ENCODE results near the gene ABCA3. TPM values are rescaled to one million over a fixed set of nuclear protein-coding genes. Genes with fewer than 3 reads are reported as not detected.
"Not testable (repeated sequence)": the region's sequence is repeated elsewhere in the genome, so short reads cannot be mapped to it uniquely, and the experiment has no call there.

ABCA3 gene
- total RNA-seq, 2 experiments from 2014 or later = 2.9 to 3.6 TPM

DNA sequence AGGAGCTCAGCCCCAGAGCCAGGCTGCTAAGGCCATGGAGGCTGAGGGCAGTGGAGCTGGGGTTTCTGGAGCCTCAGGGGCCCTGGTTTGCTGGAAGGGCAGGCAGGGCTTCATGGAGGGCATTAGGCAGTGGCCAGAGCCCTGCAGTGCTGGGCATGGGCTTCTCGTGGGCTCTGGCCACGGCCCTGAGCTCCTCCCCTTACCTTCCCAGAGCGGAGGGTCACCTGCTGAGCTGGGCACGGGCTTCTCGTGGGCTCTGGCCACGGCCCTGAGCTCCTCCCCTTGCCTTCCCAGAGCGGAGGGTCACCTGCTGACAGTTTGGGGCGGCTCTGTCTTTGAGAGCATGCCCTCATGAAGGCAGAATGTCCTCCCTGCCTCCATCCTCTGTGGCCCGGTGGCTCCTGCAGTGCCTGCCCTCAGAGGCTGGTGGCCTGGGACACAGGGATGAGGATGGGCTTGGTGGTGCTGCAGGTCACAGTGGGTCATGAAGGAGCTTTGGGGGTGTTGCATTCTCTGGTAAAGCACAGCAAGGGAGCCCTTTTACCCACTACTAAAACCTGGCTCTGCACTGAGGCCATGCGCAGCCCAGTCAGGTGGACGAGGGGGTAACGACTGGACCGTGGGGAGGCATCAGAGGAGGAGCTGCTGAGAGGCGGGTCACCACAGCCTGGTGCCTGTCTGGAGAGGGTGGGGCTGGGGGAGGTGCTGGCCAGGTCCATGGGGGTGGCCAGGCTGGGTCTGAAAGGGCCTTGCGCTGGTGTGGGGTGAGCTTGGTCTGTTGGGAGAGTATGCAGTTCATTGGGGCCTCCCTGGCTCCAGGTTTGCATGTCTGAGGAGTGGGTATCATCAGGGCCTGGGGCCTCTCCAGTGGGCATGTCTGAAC, 69.7 kb downstream of the ABCA3 start:
- H3K4me1 Mint-ChIP-seq (ENCODE audit: low read depth) = peaks cover 21% of the 10 kb centered on the region
- CTCF ChIA-PET = interaction anchor here (0.9 to 1.5 kb wide), 3 partner anchors 19 to 152 kb away, joined by 3 to 7 read pairs (median 5); partner anchors contain the start of gene ECI1
- H3K9me3 Mint-ChIP-seq = no peaks in the 10 kb centered on the region
- intact Hi-C loops (cut with micrococcal nuclease) = no loop called here
- POLR2A ChIA-PET = interaction anchor here (0.5 to 2.3 kb wide), 9 partner anchors 10 to 116 kb away, joined by 3 to 7 read pairs (median 3); partner anchors contain the start of genes BRICD5, ECI1 and TRAF7
- H3K27me3 Mint-ChIP-seq = no peaks in the 10 kb centered on the region
- no peak overlapping the region for H3K27ac Mint-ChIP-seq
- TF ChIP-seq, protein P1, sequence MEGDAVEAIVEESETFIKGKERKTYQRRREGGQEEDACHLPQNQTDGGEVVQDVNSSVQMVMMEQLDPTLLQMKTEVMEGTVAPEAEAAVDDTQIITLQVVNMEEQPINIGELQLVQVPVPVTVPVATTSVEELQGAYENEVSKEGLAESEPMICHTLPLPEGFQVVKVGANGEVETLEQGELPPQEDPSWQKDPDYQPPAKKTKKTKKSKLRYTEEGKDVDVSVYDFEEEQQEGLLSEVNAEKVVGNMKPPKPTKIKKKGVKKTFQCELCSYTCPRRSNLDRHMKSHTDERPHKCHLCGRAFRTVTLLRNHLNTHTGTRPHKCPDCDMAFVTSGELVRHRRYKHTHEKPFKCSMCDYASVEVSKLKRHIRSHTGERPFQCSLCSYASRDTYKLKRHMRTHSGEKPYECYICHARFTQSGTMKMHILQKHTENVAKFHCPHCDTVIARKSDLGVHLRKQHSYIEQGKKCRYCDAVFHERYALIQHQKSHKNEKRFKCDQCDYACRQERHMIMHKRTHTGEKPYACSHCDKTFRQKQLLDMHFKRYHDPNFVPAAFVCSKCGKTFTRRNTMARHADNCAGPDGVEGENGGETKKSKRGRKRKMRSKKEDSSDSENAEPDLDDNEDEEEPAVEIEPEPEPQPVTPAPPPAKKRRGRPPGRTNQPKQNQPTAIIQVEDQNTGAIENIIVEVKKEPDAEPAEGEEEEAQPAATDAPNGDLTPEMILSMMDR (IDR thresholded peaks at IDR 0.05) = no peak
- DNase-seq (no peak), ATAC-seq (no peak)
- H3K36me3 Mint-ChIP-seq (ENCODE audit: low read depth) = peaks cover 19% of the 10 kb centered on the region
- H3K4me3 Mint-ChIP-seq = no peak overlapping the region

DNA sequence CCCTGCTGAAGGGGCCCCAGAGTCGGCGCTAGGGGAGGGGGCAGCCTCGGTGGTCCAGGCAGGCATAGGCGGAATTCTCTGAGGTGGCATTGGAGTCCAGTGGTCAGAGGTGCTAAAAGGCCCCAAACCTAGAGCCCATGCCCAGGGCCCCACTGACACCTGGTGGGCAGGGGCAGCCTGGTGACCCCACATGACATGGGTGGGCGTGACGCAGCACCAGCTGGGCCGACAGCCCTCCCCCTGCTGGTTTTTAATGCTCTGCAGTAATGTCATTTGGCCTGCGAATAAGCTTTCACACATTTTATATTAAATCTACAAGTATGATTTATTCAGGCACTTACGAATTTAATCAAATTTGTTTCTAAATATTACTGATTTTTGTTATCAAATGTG, 70.5 kb downstream of the ABCA3 start:
- Mint-ChIP-seq H3K9me3 (no peaks in the 10 kb centered on the region), H3K27me3 (no peaks in the 10 kb centered on the region), H3K4me3 (peak overlapping the region; percentile 76), H3K27ac (no peak overlapping the region), H3K36me3 (ENCODE audit: low read depth) (peaks cover 23% of the 10 kb centered on the region), H3K4me1 (ENCODE audit: low read depth) (peaks cover 27% of the 10 kb centered on the region)
- intact Hi-C loops (cut with micrococcal nuclease) = no loop called here
- ChIA-PET CTCF (interaction anchor here (1.0 to 1.5 kb wide), 3 partner anchors 75 to 231 kb away, joined by 3 to 7 read pairs (median 5); no protein-coding TSS in a partner anchor), POLR2A (interaction anchor here (0.5 to 2.3 kb wide), 7 partner anchors 9 to 123 kb away, joined by 3 to 7 read pairs (median 4); partner anchors contain the start of genes ECI1 and TRAF7)
- TF ChIP-seq, protein P1 (IDR thresholded peaks at IDR 0.05) = no peak
- no peak for DNase-seq
- ATAC-seq = no peak

DNA sequence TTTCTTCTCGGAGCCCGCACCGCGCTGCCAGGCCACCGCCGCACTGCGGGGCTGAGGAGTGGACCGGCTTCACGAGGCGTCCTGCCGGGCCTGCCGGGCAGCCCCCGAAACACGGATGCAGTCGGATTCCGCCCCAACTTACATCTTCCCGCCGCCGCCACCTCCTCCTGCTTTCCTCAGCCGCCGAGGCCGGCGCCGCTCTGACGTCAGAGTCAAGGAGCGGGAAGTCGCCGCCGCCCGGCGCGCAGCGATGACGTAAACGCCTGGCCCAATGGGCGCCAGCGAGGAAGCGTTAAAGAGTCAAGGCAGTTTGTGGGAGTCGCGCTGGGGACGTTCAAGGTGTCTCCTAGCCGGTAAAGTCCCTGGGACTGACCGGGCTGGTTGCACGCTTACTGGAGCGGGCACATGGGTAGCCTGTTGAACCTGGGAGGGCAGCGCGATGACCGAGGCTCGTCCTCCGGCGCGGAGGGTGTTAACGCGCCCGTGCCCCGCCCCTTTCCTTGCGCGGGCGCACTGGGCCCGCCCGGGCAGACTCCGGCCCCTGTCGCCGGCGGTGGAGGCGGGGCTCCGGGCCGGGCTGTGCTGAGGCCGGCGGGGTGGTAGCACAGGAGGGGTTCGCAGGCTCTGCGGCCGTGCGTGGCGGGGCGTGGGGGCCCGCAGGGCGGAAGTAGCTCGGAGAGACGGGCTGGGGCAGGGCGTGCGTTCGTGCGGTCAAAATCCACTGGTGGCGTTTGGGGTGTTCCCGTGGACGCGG, 72.4 kb downstream of the ABCA3 start, which contains the start of gene RNPS1:
TSS of gene RNPS1 (minus strand) at position 214 of the 754 bp plus-strand sequence. CDS start 3,483 bp downstream, outside the sequence.
- Mint-ChIP-seq H3K4me3 (peak within 1 kb of the TSS; percentile 76), H3K27ac (peak within 1 kb of the TSS; percentile 97), H3K4me1 (ENCODE audit: low read depth) (peaks cover 38% of the 10 kb centered on the region), H3K9me3 (no peaks in the 10 kb centered on the region), H3K36me3 (ENCODE audit: low read depth) (peaks cover 40% of the 10 kb centered on the region), H3K27me3 (no peaks in the 10 kb centered on the region)
- TF ChIP-seq, protein P1 (IDR thresholded peaks at IDR 0.05) = no peak
- CTCF ChIA-PET = no interaction called here
- intact Hi-C loops (cut with micrococcal nuclease) = no loop called here
- DNase-seq = peak; percentile 97
- POLR2A ChIA-PET = interaction anchor here (0.7 to 2.0 kb wide), 13 partner anchors 8 to 251 kb away, joined by 3 to 20 read pairs (median 3); partner anchors contain the start of genes AMDHD2, ECI1, TEDC2 and TRAF7
- peak; percentile 91 for ATAC-seq

DNA sequence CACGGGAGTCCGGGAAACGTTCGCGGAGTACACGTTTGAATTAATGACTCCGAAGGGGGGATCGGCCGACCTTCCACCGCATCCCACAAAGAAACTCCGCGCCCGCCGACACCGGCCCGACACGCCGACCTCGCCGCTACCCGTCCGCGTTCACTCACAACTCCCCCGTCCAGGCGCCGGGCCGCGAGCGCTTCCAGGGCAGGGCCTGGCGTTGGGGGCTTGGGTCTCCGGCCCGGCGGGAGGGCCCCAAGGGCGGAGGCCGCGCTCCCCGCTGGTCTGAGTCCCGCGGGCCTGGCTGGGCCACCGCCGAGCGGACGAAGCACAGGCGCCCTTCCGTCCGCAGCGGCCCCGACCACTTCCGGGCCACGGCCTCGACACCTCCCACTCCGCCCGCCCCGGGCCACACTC, 73.0 kb downstream of the ABCA3 start:
- peaks cover 38% of the 10 kb centered on the region for H3K4me1 Mint-ChIP-seq (ENCODE audit: low read depth)

DNA sequence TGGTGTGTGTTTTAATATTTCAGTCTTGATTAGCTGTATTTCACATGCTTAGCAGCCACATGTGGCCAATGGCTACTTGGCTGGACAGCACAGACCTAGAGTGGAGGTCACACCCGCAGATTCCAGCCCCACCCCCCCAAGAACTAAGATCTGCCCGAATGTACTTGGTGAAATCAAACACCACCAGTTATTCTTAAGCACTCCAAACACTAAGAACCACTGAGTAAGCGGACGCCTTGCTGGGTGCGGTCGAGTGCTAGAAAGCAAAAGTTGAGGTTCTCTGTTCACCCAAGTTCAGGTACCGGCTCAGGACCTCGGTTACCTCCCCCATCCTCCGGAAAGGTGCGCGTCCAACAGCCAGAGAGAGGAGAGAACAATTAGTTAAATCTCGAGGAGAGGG, 73.6 kb downstream of the ABCA3 start:
- intact Hi-C loops (cut with micrococcal nuclease); CTCF ChIA-PET; H3K9me3 Mint-ChIP-seq; H3K27me3 Mint-ChIP-seq; ATAC-seq: not testable (repeated sequence)
- peak overlapping the region; percentile 76 for H3K4me3 Mint-ChIP-seq
- H3K36me3 Mint-ChIP-seq (ENCODE audit: low read depth) = peaks cover 52% of the 10 kb centered on the region
- H3K27ac Mint-ChIP-seq = peak overlapping the region; percentile 82
- peak; percentile 35 for DNase-seq
- POLR2A ChIA-PET = interaction anchor here (0.8 to 2.5 kb wide), 5 partner anchors 10 to 112 kb away, joined by 3 to 16 read pairs (median 5); partner anchors contain the start of genes ABCA3, ECI1 and TRAF7
- H3K4me1 Mint-ChIP-seq (ENCODE audit: low read depth) = peaks cover 38% of the 10 kb centered on the region

More for the DNA sequence above, 73.0 kb downstream of the ABCA3 start:
- ATAC-seq = peak; percentile 50
- DNase-seq; CTCF ChIA-PET; intact Hi-C loops (cut with micrococcal nuclease); H3K9me3 Mint-ChIP-seq; H3K27me3 Mint-ChIP-seq: not testable (repeated sequence)
- POLR2A ChIA-PET = interaction anchor here (1.3 to 2.5 kb wide), 3 partner anchors 16 to 20 kb away, joined by 3 to 20 read pairs (median 16); partner anchors contain the start of gene ECI1
- H3K4me3 Mint-ChIP-seq = peak overlapping the region; percentile 76
- H3K27ac Mint-ChIP-seq = peak overlapping the region; percentile 97
- peaks cover 45% of the 10 kb centered on the region for H3K36me3 Mint-ChIP-seq (ENCODE audit: low read depth)

DNA sequence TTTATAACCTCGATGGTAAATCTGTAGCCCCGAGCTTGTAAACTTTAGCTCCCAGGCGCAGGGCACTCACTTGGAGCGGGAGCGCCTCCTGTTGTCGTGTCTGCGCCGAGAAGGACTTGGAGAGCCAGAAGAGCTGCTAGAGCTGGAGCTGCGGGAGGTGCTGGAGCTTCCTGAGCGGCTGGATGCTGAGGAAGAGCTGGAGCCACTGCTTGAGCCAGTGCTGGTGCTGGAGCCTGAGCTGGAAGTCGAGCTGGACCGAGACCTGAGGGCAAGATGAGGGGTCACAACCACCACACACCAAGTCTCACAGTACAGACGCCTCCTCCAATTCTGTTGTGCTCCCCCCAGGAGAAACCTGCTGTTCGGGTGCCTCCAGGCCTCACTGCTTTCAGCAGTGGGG, 77.5 kb downstream of the ABCA3 start:
- H3K27me3 Mint-ChIP-seq; intact Hi-C loops (cut with micrococcal nuclease); H3K9me3 Mint-ChIP-seq; H3K27ac Mint-ChIP-seq; H3K4me3 Mint-ChIP-seq; ATAC-seq; DNase-seq: not testable (repeated sequence)
- ChIA-PET CTCF (interaction anchor here (1.7 kb wide), 1 partner anchor 11 kb away, joined by 10 read pairs; the partner anchor contains the start of gene ECI1), POLR2A (interaction anchor here (1.5 to 6.3 kb wide), 4 partner anchors 9 to 33 kb away, joined by 3 to 59 read pairs (median 12); partner anchors contain the start of gene ECI1)
- Mint-ChIP-seq H3K4me1 (ENCODE audit: low read depth) (peaks cover 27% of the 10 kb centered on the region), H3K36me3 (ENCODE audit: low read depth) (peaks cover 73% of the 10 kb centered on the region)
